ENCODE results near the gene KIRREL3.

The KIRREL3 gene

DNA sequence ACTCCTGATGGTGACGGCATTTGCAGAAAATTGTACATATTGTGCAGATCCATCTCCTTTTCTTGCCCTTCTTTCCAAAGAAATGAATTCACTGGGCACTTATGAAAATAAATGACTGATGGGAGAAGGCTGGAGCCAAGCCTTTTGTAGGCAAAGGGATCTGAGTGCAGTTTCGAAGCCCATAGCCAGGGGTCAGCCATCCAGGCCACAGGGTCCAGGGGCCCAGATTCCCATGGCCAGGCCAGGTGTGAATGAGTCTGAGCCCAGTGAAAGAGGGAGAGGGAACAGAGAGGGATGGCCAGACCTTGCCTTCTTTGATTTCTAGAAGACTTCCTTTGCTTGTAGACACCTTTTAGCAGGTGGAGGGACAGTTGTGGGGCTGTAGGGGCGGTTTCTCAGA, 209.1 kb downstream of the KIRREL3 start:
- H3K9ac ChIP-seq (ENCODE audit: low read depth in 1 of 2, low read length in 2 of 2), result no peak overlapping the region
- H3K27me3 ChIP-seq (ENCODE audit: control insufficient read depth in 2 of 2, insufficient read depth in 2 of 2, low read length in 2 of 2), result no peaks in the 10 kb centered on the region

DNA sequence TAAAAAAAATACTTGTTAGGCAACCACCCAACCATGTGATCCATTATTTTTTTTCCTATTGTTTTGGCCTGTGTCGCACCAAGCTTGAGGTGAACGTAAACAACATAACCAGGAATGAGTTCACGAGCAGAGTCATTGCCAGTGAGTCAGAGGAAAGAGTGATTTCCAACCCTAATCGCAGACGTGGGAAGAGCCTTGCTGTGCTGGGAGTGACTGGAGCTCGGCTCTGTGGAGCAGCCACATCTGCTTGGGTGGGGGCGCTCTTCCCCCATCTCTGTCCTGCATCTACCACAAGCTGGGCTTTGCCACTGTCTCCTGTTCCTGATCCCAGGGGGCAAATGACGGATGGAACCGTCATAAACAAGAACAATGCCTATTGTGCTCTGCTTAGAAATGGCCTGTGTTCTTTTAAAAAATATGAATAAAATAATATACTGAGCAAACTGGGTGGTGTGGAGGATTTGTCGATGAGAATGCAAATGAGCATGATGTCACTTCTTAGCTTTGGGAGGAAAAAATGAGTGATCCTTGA, 210.0 kb downstream of the KIRREL3 start:
- Histone ChIP-seq H3K9ac (ENCODE audit: low read depth in 1 of 2, low read length in 2 of 2) (no peak overlapping the region), H3K4me3 (ENCODE audit: low read length in 2 of 2) (no peak overlapping the region), H3K36me3 (ENCODE audit: control insufficient read depth in 2 of 2, insufficient read depth in 2 of 2, low read length in 2 of 2) (no peaks in the 10 kb centered on the region), H3K27me3 (ENCODE audit: control insufficient read depth in 2 of 2, insufficient read depth in 2 of 2, low read length in 2 of 2) (no peaks in the 10 kb centered on the region), H3K9me3 (ENCODE audit: control insufficient read depth in 2 of 2, low read length in 2 of 2) (no peaks in the 10 kb centered on the region), H3K4me1 (ENCODE audit: control insufficient read depth in 2 of 2, insufficient read depth in 2 of 2, low read length in 2 of 2) (no peaks in the 10 kb centered on the region), H3K27ac (ENCODE audit: low read depth in 2 of 2, low read length in 2 of 2) (no peak overlapping the region)

More for the DNA sequence above, 209.1 kb downstream of the KIRREL3 start:
- H3K27ac ChIP-seq (ENCODE audit: low read depth in 2 of 2, low read length in 2 of 2), result no peak overlapping the region
- no peaks in the 10 kb centered on the region for H3K4me1 ChIP-seq (ENCODE audit: control insufficient read depth in 2 of 2, insufficient read depth in 2 of 2, low read length in 2 of 2)
- no peak overlapping the region for H3K4me3 ChIP-seq (ENCODE audit: low read length in 2 of 2)
- H3K9me3 ChIP-seq (ENCODE audit: control insufficient read depth in 2 of 2, low read length in 2 of 2), result no peaks in the 10 kb centered on the region
- H3K36me3 ChIP-seq (ENCODE audit: control insufficient read depth in 2 of 2, insufficient read depth in 2 of 2, low read length in 2 of 2), result no peaks in the 10 kb centered on the region

DNA sequence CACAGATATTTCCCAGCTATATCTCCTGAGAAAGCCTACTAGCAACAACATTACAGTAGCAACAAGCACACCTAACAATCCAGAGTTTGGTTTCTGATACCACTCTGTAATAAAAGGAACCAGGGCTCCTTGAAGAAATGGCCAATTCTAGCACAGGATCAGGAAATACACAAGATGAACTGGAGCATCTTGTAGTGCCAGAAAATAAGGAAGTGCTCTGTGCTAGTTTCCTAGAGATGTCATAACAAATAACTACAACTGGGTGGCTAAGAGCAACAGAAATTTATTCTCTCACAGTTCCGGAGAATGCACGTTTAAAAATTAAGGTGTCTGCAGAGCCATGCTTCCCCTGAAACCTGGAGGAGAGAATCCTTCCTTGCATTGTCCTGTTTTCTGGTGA, 217.8 kb downstream of the KIRREL3 start:
- no peaks in the 10 kb centered on the region for H3K36me3 ChIP-seq (ENCODE audit: control insufficient read depth in 2 of 2, insufficient read depth in 2 of 2, low read length in 2 of 2)
- H3K27me3 ChIP-seq (ENCODE audit: control insufficient read depth in 2 of 2, insufficient read depth in 2 of 2, low read length in 2 of 2), result no peaks in the 10 kb centered on the region
- no peak overlapping the region for H3K27ac ChIP-seq (ENCODE audit: low read depth in 2 of 2, low read length in 2 of 2)
- H3K4me3 ChIP-seq (ENCODE audit: low read length in 2 of 2), result no peak overlapping the region
- no peak overlapping the region for H3K9ac ChIP-seq (ENCODE audit: low read depth in 1 of 2, low read length in 2 of 2)
- no peaks in the 10 kb centered on the region for H3K9me3 ChIP-seq (ENCODE audit: control insufficient read depth in 2 of 2, low read length in 2 of 2)
- H3K4me1 ChIP-seq (ENCODE audit: control insufficient read depth in 2 of 2, insufficient read depth in 2 of 2, low read length in 2 of 2), result no peaks in the 10 kb centered on the region

DNA sequence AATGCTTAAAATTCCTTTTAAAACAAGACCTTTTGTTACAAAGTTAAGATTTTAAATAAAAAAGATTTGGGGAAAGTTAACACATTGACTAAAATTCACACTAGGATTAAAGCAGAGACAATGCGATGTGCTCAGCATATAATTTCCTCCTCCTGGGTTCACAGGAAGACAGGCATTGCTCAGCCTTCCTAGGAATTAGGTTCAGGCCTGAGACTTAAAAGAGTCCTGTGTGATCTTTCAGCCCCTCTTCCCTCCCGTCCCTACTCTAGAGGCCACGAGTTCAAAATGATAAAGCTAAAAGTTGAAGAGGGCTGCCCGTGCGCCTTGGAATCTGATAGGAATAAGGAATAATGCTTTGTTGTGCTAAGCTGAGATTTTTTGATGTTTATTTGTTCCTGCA, 218.6 kb downstream of the KIRREL3 start:
- H3K36me3 ChIP-seq (ENCODE audit: control insufficient read depth in 2 of 2, insufficient read depth in 2 of 2, low read length in 2 of 2), result no peaks in the 10 kb centered on the region
- H3K9me3 ChIP-seq (ENCODE audit: control insufficient read depth in 2 of 2, low read length in 2 of 2), result no peaks in the 10 kb centered on the region
- H3K4me3 ChIP-seq (ENCODE audit: low read length in 2 of 2), result no peak overlapping the region
- no peak overlapping the region for H3K27ac ChIP-seq (ENCODE audit: low read depth in 2 of 2, low read length in 2 of 2)
- H3K27me3 ChIP-seq (ENCODE audit: control insufficient read depth in 2 of 2, insufficient read depth in 2 of 2, low read length in 2 of 2), result no peaks in the 10 kb centered on the region
- no peaks in the 10 kb centered on the region for H3K4me1 ChIP-seq (ENCODE audit: control insufficient read depth in 2 of 2, insufficient read depth in 2 of 2, low read length in 2 of 2)
- H3K9ac ChIP-seq (ENCODE audit: low read depth in 1 of 2, low read length in 2 of 2), result no peak overlapping the region

DNA sequence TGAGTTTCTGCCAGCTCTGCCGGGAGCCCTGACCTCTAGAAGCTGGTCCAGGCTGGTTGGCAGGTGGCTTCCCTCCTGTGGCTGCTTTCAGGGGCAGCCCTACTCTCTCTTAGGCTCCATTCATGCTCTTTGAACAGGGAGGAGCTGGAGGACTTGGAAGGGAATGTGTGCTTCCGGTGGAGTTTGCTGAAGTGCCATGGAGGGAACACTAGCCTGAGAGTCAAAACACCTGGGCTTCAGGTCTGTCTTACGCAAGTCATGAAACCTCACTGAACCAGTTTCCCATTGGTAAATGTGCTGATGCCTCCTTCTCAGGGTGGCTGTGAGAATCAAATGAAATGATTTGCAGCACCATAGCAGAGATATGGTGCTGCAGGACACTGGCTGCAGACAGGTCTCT, 224.5 kb downstream of the KIRREL3 start:
- Histone ChIP-seq H3K4me1 (ENCODE audit: control insufficient read depth in 2 of 2, insufficient read depth in 2 of 2, low read length in 2 of 2) (no peaks in the 10 kb centered on the region), H3K9me3 (ENCODE audit: control insufficient read depth in 2 of 2, low read length in 2 of 2) (no peaks in the 10 kb centered on the region), H3K27me3 (ENCODE audit: control insufficient read depth in 2 of 2, insufficient read depth in 2 of 2, low read length in 2 of 2) (no peaks in the 10 kb centered on the region), H3K9ac (ENCODE audit: low read depth in 1 of 2, low read length in 2 of 2) (no peak overlapping the region), H3K4me3 (ENCODE audit: low read length in 2 of 2) (no peak overlapping the region), H3K36me3 (ENCODE audit: control insufficient read depth in 2 of 2, insufficient read depth in 2 of 2, low read length in 2 of 2) (no peaks in the 10 kb centered on the region), H3K27ac (ENCODE audit: low read depth in 2 of 2, low read length in 2 of 2) (no peak overlapping the region)

DNA sequence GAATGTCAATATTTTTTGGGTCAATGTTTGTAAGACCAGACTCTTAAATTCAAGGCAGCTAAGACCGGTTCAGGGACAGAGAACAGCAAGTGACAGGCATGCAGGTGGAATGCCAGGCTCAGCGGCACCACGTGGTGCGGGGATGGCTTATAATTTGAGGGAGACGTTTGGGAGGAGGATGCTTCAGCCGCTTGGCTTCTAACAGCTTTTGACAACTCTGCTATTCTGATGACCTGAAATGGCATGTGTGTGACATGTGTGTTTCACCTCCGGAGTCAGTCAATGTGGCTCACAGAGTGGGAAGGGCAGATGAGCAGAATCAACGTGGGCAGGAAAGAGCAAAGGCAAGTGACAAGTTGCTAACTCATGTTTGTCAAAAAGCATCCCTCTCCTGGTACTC, 228.3 kb downstream of the KIRREL3 start:
- H3K9me3 ChIP-seq (ENCODE audit: control insufficient read depth in 2 of 2, low read length in 2 of 2), result no peaks in the 10 kb centered on the region
- H3K4me3 ChIP-seq (ENCODE audit: low read length in 2 of 2), result no peak overlapping the region
- no peaks in the 10 kb centered on the region for H3K4me1 ChIP-seq (ENCODE audit: control insufficient read depth in 2 of 2, insufficient read depth in 2 of 2, low read length in 2 of 2)
- no peaks in the 10 kb centered on the region for H3K36me3 ChIP-seq (ENCODE audit: control insufficient read depth in 2 of 2, insufficient read depth in 2 of 2, low read length in 2 of 2)
- no peak overlapping the region for H3K9ac ChIP-seq (ENCODE audit: low read depth in 1 of 2, low read length in 2 of 2)
- H3K27me3 ChIP-seq (ENCODE audit: control insufficient read depth in 2 of 2, insufficient read depth in 2 of 2, low read length in 2 of 2), result no peaks in the 10 kb centered on the region
- H3K27ac ChIP-seq (ENCODE audit: low read depth in 2 of 2, low read length in 2 of 2), result no peak overlapping the region

DNA sequence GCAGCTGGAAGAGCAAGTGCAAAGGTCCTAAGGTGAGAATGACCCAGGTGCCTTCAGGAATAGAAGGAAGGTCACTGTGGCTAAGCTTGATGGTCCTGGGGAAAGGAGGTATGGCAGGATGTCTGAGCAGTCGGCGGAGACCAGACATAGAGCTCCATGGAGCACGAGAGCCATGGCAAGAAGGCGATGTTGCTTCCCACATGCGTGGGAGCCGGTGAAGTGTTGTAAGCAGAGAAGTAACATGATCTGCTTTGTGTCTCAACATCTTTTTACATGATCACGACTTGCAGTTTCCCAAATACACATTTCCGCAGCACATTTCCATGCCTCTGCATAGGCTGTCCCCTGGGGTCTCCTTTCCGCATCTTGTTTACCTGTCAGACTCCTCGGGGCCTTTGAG, 231.9 kb downstream of the KIRREL3 start:
- H3K4me3 ChIP-seq (ENCODE audit: low read length in 2 of 2), result no peak overlapping the region

DNA sequence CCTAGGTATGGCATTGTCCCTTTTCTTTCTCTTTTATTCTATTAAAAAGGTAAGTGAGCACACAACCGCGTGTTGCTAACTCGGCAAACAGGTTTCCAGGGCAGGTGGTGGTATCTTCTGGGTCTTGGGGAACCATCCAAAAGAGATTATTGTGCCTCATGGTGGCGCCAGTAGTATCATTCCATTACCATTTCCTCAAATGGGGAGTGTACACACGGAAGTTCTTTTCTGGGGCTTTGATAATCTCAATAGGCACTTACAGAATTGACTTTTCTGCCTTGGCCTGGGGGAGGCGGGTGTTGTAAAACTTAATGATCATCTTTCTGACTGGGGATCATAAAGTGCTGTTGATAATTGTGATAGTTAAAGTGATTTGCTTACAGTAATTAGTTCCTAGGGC, 234.1 kb downstream of the KIRREL3 start:
- Histone ChIP-seq H3K9me3 (ENCODE audit: control insufficient read depth in 2 of 2, low read length in 2 of 2) (no peaks in the 10 kb centered on the region), H3K4me1 (ENCODE audit: control insufficient read depth in 2 of 2, insufficient read depth in 2 of 2, low read length in 2 of 2) (no peaks in the 10 kb centered on the region), H3K4me3 (ENCODE audit: low read length in 2 of 2) (no peak overlapping the region), H3K27me3 (ENCODE audit: control insufficient read depth in 2 of 2, insufficient read depth in 2 of 2, low read length in 2 of 2) (peaks cover 0 to 3% of the 10 kb centered on the region in 2 donors), H3K27ac (ENCODE audit: low read depth in 2 of 2, low read length in 2 of 2) (no peak overlapping the region), H3K9ac (ENCODE audit: low read depth in 1 of 2, low read length in 2 of 2) (no peak overlapping the region), H3K36me3 (ENCODE audit: control insufficient read depth in 2 of 2, insufficient read depth in 2 of 2, low read length in 2 of 2) (no peaks in the 10 kb centered on the region)

More for the DNA sequence above, 231.9 kb downstream of the KIRREL3 start:
- no peaks in the 10 kb centered on the region for H3K36me3 ChIP-seq (ENCODE audit: control insufficient read depth in 2 of 2, insufficient read depth in 2 of 2, low read length in 2 of 2)
- H3K27me3 ChIP-seq (ENCODE audit: control insufficient read depth in 2 of 2, insufficient read depth in 2 of 2, low read length in 2 of 2), result no peaks in the 10 kb centered on the region
- H3K27ac ChIP-seq (ENCODE audit: low read depth in 2 of 2, low read length in 2 of 2), result no peak overlapping the region
- no peaks in the 10 kb centered on the region for H3K4me1 ChIP-seq (ENCODE audit: control insufficient read depth in 2 of 2, insufficient read depth in 2 of 2, low read length in 2 of 2)
- H3K9ac ChIP-seq (ENCODE audit: low read depth in 1 of 2, low read length in 2 of 2), result no peak overlapping the region
- no peaks in the 10 kb centered on the region for H3K9me3 ChIP-seq (ENCODE audit: control insufficient read depth in 2 of 2, low read length in 2 of 2)

DNA sequence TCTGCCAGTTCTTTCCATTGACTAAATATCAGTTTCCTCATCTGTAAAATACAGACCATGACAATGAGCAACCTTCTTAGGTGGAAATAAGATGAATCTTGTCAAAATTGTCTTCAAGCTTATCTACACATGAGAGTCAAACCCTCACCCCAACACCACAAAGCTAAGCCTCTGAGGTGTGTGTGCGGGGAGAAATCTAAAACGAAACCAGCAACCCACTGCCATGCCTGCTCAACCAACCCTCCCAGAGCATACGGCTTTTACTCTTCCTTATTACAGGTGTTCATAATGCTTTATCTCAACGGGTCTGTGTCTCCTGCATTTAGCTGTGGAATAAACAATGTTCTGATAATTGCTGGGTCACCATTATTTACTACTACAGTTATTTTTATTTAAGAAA, 235.4 kb downstream of the KIRREL3 start:
- H3K27ac ChIP-seq (ENCODE audit: low read depth in 2 of 2, low read length in 2 of 2), result no peak overlapping the region
- H3K27me3 ChIP-seq (ENCODE audit: control insufficient read depth in 2 of 2, insufficient read depth in 2 of 2, low read length in 2 of 2), result peaks cover 0 to 3% of the 10 kb centered on the region in 2 donors
- H3K4me3 ChIP-seq (ENCODE audit: low read length in 2 of 2), result no peak overlapping the region
- H3K4me1 ChIP-seq (ENCODE audit: control insufficient read depth in 2 of 2, insufficient read depth in 2 of 2, low read length in 2 of 2), result no peaks in the 10 kb centered on the region
- H3K9ac ChIP-seq (ENCODE audit: low read depth in 1 of 2, low read length in 2 of 2), result no peak overlapping the region
- no peaks in the 10 kb centered on the region for H3K9me3 ChIP-seq (ENCODE audit: control insufficient read depth in 2 of 2, low read length in 2 of 2)
- H3K36me3 ChIP-seq (ENCODE audit: control insufficient read depth in 2 of 2, insufficient read depth in 2 of 2, low read length in 2 of 2), result no peaks in the 10 kb centered on the region

DNA sequence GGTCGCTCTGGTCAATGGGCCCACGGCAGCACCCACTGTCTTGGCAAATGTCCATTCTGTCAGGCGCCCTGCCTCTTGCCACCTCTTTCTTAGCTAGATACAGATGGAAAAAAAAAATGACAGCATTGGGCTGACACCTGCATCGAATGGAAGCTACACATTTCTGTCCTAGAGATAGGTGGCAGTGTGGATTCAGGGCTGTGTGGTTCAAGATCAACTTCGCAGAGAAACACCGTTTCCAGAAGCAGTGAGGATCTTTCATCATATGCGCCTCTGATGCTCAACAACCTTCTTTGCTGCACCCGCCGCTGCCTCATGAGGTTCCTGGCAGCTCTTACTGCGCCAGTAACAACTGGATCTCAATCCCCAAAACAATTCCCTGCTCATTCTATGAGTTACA, 236.3 kb downstream of the KIRREL3 start:
- no peaks in the 10 kb centered on the region for H3K9me3 ChIP-seq (ENCODE audit: control insufficient read depth in 2 of 2, low read length in 2 of 2)
- H3K27ac ChIP-seq (ENCODE audit: low read depth in 2 of 2, low read length in 2 of 2), result no peak overlapping the region
- H3K27me3 ChIP-seq (ENCODE audit: control insufficient read depth in 2 of 2, insufficient read depth in 2 of 2, low read length in 2 of 2), result peaks cover 0 to 3% of the 10 kb centered on the region in 2 donors
- H3K36me3 ChIP-seq (ENCODE audit: control insufficient read depth in 2 of 2, insufficient read depth in 2 of 2, low read length in 2 of 2), result no peaks in the 10 kb centered on the region
- no peak overlapping the region for H3K9ac ChIP-seq (ENCODE audit: low read depth in 1 of 2, low read length in 2 of 2)
- no peaks in the 10 kb centered on the region for H3K4me1 ChIP-seq (ENCODE audit: control insufficient read depth in 2 of 2, insufficient read depth in 2 of 2, low read length in 2 of 2)
- H3K4me3 ChIP-seq (ENCODE audit: low read length in 2 of 2), result no peak overlapping the region

DNA sequence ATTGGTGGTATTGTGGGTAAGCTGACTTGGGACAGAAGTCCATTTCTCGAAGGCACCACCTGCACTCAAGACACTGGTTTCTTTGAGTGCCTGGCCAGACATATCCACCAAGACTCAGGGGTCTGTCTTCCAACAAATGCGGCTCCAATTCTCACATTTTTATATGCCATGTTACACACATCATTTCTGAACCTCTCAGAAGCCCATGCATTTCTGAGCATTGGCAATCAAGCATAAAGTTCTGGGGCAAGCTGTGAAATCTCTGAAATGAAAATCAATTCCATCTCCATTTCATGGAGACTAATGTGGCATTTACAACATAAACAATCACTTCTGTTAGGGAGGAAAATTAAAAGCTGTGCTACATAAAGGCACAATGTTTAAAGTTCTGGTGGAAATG, 243.7 kb downstream of the KIRREL3 start:
- no peak overlapping the region for H3K27ac ChIP-seq (ENCODE audit: low read depth in 2 of 2, low read length in 2 of 2)
- H3K9me3 ChIP-seq (ENCODE audit: control insufficient read depth in 2 of 2, low read length in 2 of 2), result no peaks in the 10 kb centered on the region
- no peak overlapping the region for H3K9ac ChIP-seq (ENCODE audit: low read depth in 1 of 2, low read length in 2 of 2)
- H3K4me1 ChIP-seq (ENCODE audit: control insufficient read depth in 2 of 2, insufficient read depth in 2 of 2, low read length in 2 of 2), result no peaks in the 10 kb centered on the region
- H3K4me3 ChIP-seq (ENCODE audit: low read length in 2 of 2), result no peak overlapping the region
- peaks cover 0 to 3% of the 10 kb centered on the region in 2 donors for H3K27me3 ChIP-seq (ENCODE audit: control insufficient read depth in 2 of 2, insufficient read depth in 2 of 2, low read length in 2 of 2)
- H3K36me3 ChIP-seq (ENCODE audit: control insufficient read depth in 2 of 2, insufficient read depth in 2 of 2, low read length in 2 of 2), result no peaks in the 10 kb centered on the region
